Coronary artery (tissue), 2 donors: ENCODE results near the gene BBS9.

Experiments used
- DNase-seq: peaks from one replicate; pipeline ENCODE4 v3.0.0-alpha.2; 2017; ENCODE audit warnings: low spot score
- H3K27ac ChIP-seq, 2 donors: fragments of 200-600 bp; sonication (generic); one replicate each; pipeline ENCODE4 v1.5.1; 2016 to 2019
- H3K4me3 ChIP-seq: fragments of 200-600 bp; sonication (generic); 2 replicates; pipeline ENCODE4 v1.5.1; 2016; ENCODE audit warnings: mild to moderate bottlenecking, moderate library complexity
- TF ChIP-seq, protein P1 (sequence below): fragments of 200-600 bp; sonication (generic); IDR thresholded peaks from one replicate; pipeline ENCODE4 v1.5.1; 2019; ENCODE audit warnings: antibody characterized with exemption

The BBS9 gene

DNA sequence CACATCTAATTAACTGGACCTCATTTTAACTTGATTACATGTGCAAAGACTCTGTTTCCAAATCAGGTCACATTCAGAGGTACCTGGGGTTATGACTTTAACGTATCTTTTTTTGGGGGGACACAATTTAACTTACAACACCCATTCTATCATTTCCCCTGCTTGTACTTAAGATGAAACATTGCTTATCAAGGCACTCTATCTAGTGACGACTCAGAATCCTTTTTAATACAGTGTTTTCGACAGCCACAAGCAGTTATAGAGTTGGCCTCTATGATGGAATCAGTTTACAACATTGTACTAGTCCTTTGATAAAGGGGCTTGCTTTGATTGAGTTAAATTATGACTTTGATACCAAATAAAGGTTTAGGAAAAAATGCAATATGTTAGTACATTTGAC is 22.7 kb downstream of the BBS9 start:
- TF ChIP-seq, protein P1, sequence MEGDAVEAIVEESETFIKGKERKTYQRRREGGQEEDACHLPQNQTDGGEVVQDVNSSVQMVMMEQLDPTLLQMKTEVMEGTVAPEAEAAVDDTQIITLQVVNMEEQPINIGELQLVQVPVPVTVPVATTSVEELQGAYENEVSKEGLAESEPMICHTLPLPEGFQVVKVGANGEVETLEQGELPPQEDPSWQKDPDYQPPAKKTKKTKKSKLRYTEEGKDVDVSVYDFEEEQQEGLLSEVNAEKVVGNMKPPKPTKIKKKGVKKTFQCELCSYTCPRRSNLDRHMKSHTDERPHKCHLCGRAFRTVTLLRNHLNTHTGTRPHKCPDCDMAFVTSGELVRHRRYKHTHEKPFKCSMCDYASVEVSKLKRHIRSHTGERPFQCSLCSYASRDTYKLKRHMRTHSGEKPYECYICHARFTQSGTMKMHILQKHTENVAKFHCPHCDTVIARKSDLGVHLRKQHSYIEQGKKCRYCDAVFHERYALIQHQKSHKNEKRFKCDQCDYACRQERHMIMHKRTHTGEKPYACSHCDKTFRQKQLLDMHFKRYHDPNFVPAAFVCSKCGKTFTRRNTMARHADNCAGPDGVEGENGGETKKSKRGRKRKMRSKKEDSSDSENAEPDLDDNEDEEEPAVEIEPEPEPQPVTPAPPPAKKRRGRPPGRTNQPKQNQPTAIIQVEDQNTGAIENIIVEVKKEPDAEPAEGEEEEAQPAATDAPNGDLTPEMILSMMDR, result no peak
- Histone ChIP-seq H3K27ac (no peak overlapping the region), H3K4me3 (no peak overlapping the region)
- no peak for DNase-seq

DNA sequence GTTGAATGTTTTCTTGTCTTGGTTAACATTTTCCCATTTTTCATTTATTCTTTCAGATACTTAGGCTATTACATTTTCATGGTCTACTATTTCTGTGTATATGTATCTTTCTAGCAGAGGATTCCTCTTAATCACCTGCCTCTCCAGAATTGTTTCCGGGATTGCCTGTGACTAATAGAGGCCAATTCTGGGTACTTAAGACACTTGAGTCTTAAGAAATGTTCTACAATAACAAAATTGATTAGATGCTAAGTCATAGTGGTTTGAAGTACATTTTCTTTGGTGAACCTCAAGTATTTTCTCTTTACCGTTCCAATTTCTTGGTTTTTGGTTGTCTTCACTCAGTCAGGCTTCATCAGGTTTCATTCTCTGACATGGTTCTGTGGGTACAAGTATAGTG is 26.4 kb downstream of the BBS9 start:
- TF ChIP-seq, protein P1, result no peak
- Histone ChIP-seq H3K4me3 (no peak overlapping the region), H3K27ac (no peak overlapping the region)
- no peak for DNase-seq

DNA sequence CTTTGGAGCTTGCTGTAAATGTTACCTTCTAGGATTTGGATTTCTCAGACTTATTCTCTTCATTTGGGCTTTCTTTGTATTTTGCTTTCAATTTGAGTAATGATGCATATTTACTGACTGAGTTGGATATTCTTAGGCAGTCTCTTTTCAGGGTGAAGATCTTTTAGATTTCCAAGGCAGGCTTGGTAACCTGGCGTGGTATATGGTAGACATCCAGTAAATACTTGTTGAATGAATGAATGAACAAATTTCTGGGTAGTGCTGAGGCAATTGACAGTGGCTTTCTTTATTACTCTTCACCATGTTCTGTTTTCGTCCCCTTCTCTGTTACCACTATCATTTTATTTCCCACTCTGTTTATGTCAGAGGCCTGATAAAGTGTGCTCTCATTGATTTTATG is 27.1 kb downstream of the BBS9 start:
- TF ChIP-seq, protein P1, result no peak
- peak overlapping the region in 1 of 2 donors; percentile 40 for H3K27ac ChIP-seq
- no peak for DNase-seq
- no peak overlapping the region for H3K4me3 ChIP-seq

DNA sequence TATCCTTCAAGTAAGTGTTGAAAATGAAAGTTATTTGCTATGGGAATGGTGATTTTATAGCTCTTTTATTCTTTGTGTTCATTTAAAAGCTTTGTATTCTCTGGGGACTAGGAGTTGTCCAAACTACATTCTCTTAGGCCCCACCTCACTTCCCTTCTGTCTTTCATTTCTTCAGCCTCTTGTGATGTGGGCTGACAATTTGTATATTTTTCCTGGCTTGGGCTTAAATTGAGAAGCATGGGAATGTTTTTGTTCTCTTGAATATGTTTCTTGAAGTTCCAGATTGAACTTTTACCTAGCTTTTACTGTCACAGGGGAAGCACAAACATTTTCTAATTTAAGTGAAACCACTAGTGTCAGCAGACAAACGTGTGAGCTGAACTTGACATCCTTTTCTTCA is 27.9 kb downstream of the BBS9 start:
- DNase-seq, result no peak

DNA sequence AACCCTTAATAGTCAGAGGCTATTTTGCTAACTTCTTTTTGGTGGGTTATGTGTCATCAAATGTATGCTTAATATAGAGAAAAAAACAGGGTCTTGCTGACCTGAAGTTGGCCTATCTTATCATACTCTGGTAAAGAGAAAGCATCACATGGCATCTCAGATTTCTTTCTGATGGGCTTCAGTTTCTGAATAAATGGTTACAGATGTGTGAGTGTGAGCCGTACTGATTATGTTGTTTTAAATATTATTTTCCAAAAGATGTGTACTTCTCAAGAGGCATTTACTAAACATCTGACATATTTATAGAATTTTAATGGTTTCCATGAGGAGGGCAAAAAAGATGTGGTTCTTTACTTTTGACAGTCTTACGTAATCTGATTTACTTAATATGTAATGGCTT is 28.4 kb downstream of the BBS9 start:
- Histone ChIP-seq H3K4me3 (no peak overlapping the region), H3K27ac (no peak overlapping the region)
- no peak for DNase-seq
- TF ChIP-seq, protein P1, result no peak

More for the DNA sequence above, 27.9 kb downstream of the BBS9 start:
- H3K27ac ChIP-seq, result peak overlapping the region in 1 of 2 donors; percentile 40
- TF ChIP-seq, protein P1, result no peak
- H3K4me3 ChIP-seq, result no peak overlapping the region

DNA sequence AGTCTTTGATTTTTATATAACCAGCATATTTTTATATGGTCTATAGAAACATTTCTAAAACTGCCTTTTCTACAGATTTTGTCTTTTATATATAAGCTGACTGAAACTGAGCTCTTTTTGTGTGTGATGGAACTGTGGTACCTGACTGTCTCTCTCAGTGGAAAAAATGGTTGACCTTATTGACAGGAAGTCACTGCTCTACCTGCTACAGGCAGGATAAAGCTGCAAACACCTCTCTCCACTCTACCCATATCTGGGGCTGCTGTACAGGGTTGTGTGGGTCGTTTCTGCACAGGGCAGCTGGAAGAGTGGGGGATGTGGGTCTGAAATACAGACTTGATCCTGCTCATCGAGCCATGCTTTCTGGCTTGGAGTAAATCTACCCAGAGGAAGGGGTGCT is 48.5 kb downstream of the BBS9 start:
- DNase-seq, result no peak
- TF ChIP-seq, protein P1, result no peak
- no peak overlapping the region for H3K27ac ChIP-seq
- H3K4me3 ChIP-seq, result no peak overlapping the region

DNA sequence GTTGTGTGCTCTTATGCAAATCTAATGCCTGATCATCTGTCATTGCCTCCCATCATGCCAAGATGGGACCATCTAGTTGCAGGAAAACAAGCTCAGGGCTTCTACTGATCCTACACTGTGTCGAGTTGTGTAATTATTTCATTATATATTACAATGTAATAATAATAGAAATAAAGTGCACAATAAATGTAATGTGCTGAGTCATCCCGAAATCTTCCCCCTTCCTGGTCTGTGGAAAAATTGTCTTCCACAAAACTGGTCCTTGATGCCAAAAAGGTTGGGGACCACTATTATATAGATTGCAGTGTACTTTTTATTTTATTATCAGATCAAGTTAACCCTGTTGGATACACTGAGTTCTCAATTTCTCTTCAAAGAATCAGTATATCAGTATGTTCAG is 50.2 kb downstream of the BBS9 start:
- no peak for DNase-seq
- no peak overlapping the region for H3K4me3 ChIP-seq
- TF ChIP-seq, protein P1, result no peak
- no peak overlapping the region for H3K27ac ChIP-seq
